HG03378 (cell line): Measurements from ENCODE around the gene DBH.
"Not testable (repeated sequence)": the region's sequence is repeated elsewhere in the genome, so short reads cannot be mapped to it uniquely, and the experiment has no call there.

Experiments used
- ATAC-seq: cut with Tn5 transposase; IDR thresholded peaks from one replicate; pipeline ENCODE4 v1.9.1; 2021; ENCODE audit warnings: mild to moderate bottlenecking, moderate library complexity; ENCODE audit not compliant: unreplicated experiment

The DBH gene

DNA sequence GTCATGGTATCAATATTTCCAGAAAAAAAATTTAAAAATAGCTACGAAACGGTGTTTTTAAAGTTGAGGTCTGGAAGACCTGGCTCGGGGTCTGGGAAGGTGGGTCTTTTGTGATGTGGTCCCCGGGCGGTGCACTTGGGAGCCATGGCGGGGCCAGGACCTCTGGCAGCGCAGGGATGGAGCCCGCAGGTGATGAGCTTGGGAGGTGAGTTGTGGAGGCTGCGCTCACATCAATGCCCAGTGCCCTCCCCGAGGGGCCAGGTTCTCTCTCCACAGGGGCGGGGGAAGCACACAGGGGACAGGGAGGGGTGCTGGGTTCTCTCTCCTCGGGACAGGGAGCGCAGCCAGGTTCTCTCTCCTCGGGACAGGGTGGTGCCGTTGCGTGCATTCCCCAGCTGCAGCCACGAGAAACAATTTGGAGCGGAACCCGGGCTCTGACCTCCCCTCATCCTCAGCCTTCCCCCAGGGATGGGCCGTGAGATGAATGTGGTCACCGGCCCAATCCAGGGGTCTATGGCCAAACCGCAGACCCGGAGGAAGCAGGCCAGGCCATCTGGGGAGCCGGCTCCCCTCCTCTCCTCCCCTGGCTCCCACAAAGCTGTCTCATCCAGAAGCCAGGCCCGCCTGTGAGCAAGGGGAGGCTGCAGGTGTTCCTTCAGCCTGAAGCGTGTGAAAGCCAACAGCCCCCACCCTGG, 25.8 kb downstream of the DBH start:
- ATAC-seq, result no peak

- ATAC-seq, result no peak
These were observed 28.2 kb downstream of the DBH start for GRCh38 chr9:133664173-133665050.

DNA sequence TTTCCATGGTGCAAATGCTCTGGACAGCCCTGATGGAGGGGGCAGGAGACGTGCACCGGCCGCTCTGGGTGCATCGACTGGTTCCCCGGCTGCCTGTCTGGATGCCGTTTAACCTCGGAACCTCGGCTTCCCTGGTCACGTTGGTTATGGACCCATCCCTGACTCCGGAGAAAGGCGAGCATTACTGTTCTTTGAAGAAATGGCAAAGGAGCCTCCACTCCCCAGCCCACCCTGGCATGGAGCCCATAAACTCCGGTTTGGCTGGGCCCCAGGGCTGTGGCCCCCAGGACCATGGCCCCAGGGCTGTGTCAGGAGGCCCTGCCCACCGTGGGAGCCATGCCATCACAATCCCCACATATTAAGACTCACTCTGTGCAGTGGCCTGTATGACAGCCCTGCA, 28.9 kb downstream of the DBH start:
- no peak for ATAC-seq

GRCh38 chr9:133665535-133665934, 29.4 kb downstream of the DBH start:
- ATAC-seq, result no peak

GRCh38 chr9:133666387-133666786, 30.2 kb downstream of the DBH start:
- no peak for ATAC-seq

DNA sequence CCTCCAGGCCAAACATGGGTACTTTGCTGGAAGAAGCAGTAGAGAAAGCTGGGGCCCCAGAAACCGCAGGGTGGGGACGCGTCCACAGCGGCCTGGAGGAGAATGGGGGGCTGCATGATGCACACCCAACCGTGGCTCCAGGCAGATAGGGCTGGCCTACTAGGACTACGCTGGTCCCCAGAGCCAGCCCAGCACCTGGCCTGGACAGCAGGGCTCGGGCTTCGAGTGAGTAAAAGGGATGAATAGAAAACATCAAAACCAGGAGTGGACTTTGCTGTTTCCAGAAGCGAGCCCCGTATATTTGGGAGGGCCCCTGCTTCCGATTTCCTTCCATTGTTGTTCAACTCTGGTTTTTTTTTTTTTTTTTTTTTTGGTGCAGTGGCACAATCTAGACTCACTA, 30.7 kb downstream of the DBH start:
- ATAC-seq, result no peak

DNA sequence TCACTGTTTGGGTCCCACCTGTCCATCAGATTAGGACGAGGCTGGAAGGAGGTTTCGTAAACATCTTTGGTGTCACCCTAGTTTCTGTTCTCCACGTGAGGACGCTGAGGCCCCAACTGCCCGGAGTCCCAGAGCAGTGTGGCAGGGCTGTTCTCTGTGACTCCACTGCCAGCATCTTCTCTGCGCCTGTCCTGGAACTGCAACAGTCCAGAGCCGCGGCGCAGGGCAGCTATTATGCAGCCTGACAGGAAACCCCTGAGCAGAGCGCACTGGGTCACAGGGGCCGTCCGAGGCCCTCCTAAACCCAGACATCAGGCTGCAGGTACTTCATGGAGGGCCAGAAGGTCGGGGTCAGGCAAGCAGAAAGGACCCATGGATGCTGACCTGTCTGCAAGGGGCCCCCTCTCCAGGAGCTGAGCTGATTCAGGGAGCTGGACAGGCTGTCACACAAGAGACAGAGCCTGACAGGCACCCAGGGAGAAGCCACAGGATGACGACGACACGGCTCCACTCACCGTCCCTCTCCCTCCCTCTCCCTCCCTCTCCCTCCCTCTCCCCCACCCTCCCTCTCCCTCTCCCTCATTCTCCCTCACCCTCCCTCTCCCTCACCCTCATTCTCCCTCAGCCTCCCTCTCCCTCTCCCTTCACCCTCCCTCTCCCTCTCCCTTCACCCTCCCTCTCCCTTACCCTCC, 31.7 kb downstream of the DBH start:
- ATAC-seq, result no peak

DNA sequence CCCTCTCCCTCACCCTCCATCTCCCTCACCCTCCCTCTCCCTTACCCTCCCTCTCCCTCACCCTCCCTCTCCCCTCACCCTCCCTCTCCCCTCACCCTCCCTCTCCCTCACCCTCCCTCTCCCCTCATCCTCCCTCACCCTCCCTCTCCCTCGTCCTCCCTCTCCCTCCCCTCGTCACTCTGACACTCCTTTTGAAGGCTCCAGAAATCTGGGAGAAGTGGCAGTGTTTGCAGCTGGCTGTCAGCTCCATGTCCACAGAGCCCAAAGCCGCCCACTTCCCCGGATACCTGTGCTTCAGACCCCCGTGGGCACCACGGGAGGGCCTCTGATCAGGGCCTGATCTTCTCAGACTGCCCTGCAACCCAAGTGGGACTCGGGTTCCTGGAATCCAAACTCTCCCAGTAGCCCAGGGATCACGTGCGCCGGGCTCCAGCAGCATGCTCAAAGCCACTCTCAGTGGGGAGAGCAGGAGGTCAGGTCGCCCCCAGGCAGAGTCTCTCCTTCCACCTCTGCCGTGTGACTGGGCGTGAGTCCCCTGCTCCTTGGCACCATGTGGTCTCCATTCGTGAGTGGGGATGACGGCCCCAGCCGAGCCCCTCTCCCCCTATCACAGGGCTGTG, 33.1 kb downstream of the DBH start:
- no peak for ATAC-seq

GRCh38 chr9:133670466-133670865, 34.3 kb downstream of the DBH start:
- ATAC-seq, result no peak

DNA sequence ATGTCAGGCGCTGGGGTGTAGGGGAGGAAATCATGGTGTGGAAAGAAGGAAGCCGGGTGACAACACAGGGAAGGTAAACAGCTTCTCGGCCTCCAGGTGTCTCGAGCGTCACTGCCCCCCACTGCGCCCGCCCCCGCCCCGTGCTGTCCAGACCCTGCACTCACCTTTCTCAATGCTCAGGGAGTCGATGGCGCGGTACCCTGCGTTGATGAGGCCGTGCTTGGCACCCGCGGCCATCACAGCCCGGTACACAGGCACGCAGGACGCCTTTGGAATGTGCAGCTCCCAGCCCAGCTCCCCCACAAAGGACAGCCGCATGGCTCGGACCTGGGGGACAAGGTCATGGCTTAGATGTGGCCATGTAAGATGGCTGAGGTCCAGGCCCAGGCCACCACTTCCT, 35.2 kb downstream of the DBH start:
- no peak for ATAC-seq

DNA sequence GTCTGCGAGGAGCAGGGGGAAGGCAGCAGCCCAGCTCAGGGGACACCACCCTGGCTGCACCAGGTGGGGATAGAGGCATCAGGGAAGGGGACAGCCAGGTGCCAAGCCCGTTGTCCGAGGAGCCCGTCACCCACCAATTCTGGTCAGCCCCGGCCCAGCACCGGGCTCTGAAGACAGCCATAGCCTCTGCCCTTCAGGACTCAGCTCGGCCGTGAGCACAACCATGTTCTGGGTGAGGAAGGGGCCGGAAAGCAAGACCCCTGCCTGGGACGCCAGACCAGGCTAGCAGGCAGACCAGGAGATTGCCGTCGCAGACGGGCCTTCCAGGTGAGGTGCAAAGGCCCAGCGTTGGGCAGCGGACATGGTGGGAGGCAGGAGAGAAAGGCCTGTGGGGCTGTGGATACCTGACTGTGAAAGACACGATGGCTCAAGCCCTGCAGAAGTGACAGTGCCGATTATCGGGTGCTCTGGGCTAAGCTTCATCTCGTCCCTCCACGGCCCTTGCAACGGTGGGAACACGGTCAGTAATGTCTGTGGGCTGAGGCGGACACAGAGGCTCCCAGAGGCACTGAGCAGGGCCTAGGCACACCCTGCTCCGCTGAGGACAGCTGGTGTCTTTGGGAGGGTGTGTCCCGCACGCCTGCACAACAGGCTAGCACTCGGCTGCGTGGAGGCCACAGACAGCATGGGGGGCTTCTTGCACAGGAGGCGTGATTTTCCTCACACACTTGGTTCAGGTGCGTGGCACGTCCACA, 36.5 kb downstream of the DBH start:
- no peak for ATAC-seq

GRCh38 chr9:133673258-133673655, 37.1 kb downstream of the DBH start:
- no peak for ATAC-seq

DNA sequence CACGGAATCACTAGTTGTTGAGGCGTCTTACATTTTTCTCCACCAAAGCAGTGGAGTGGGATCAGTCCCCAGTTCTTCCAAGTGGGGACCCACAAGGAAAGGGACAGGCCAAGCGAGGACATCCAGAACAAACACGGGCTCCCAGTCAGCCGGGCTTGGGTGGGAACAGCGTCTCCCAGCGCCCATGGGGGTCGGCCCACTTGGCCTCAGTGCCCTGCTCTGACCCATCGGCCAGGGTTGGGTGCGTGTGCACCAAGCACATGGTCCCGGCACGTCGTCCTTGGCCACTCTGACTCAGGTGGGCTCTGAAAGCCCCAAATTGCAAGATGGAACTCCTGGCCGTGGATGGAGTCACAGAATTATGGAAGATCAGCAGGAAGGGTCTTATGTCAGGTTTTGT, 37.9 kb downstream of the DBH start:
- ATAC-seq, result no peak

- not testable (repeated sequence) for ATAC-seq
These were observed 39.6 kb downstream of the DBH start for GRCh38 chr9:133675796-133676195.

DNA sequence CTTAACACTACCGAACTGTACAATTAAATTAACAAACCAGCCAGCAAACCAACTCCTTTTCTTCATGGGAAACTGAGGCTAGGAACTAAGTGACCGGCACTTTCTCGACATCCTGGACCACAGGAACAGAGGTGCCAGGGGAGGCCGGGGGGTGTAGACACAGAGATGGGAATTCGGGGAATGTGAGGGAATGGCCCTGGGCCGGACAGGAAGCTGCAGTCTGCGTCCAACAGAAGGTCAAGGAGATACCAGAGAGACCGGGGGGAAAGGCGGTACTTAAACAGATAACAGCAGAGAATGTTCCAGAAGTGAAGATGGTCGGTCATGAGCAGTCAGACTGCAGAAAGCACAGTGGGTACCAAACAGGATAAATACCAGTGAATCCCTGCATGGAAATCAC, 40.3 kb downstream of the DBH start:
- ATAC-seq, result no peak

DNA sequence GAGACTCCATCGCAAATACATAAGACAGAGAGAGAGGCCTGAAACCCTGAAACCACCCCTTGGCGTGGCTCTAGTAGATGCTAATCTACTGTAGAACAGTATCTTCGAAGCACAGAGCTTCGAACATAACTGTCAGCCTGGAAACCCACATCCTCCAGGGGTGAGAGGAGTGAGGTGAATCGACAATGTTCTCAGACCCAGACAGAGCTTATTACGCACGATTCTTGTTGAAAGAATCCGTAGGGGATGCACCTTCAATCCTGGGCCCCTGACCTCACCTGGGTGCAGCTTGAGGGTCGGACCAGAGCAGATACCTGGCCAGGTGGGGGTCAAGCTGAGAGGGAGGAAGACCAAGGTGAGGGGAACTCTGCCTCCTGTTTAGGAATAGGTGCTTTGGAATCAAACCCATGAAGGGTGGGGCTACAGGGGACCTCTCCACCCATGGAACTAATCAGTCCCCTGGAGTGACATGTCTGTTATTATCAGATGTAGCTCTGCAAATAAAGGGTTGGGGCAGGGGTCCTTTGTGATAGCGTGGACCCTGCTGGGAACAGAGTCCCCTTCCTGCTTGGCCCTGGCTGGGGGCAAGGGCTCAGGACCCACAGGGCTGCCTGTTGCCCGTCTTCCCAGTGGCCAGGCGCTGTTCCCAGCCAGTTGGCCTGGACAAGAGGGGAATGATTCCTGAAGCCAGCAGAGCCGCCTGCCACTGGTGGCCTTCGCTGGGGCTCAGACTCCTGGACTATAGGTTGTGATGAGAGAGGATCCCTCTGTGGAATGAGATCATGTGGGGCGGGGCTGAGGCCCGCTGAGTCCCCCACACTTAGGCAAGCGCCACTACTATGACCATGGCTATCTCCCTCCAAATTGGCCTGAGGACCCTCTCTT, 41.2 kb downstream of the DBH start:
- no peak for ATAC-seq

GRCh38 chr9:133679056-133679455, 42.9 kb downstream of the DBH start:
- ATAC-seq, result no peak

- ATAC-seq, result no peak
These were observed 43.4 kb downstream of the DBH start for GRCh38 chr9:133679466-133680061.

DNA sequence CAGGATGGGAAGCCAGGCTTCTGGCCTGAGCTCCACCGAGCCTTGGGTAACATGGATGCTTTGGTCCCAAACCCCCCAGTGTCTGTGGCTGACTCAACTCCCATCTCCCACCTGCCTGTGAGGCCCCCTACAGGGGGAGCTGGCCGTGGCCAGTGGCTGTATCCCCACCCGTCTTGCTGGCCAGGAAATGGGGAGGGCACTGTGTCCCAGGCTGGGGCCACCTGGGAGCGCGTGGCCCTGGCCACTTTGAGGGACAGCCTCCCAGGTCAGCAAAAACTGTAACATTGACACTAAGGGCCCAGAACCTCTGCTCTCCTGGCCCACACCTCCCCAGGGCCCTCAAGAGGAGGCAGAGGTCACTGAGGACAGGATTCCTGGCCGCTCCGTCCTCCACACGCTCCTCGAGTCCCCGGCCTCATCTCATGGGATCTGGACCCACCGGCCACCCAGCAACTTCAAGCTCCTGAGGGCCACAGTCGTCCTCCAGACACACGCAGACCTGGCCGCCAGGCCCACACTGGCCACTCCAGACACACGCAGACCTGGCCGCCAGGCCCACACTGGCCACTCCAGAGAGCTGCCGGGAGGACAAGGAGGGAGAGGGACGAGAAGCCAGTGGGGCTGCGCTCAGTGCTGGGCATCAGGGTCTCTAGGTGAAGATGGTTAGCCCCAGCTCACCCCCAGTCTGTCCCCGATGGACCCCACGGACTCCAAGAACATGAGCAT, 44.2 kb downstream of the DBH start:
- ATAC-seq, result no peak
